Caki2 (cell line): ENCODE results near the gene CST5. TPM values are rescaled to one million over a fixed set of nuclear protein-coding genes. Genes with fewer than 3 reads are reported as not detected.
"Not testable (repeated sequence)": the region's sequence is repeated elsewhere in the genome, so short reads cannot be mapped to it uniquely, and the experiment has no call there.

ENCODE experiments used
- DNase-seq: peaks from one replicate; pipeline ENCODE4 v3.0.0-alpha.2; 2015; ENCODE audit warnings: low read depth
- in situ Hi-C: cut with HindIII; loops from 2 replicates; pipeline ENCODE4 v1.10.0; 2016; ENCODE audit warnings: low sequenced_read_pairs, low pct_unique_long_range_greater_than_20kb, mixed read lengths
- total RNA-seq: library from RNA; depleted of rRNA; stranded (reverse); fragments of >200 nt; shearing (Covaris generic); gene quantifications from 2 replicates; pipeline ENCODE4 v1.2.3, GENCODE V29; 2014; ENCODE audit warnings: low replicate concordance

Gene CST5
- total RNA-seq, 1 experiment from 2014 or later, result not detected

DNA sequence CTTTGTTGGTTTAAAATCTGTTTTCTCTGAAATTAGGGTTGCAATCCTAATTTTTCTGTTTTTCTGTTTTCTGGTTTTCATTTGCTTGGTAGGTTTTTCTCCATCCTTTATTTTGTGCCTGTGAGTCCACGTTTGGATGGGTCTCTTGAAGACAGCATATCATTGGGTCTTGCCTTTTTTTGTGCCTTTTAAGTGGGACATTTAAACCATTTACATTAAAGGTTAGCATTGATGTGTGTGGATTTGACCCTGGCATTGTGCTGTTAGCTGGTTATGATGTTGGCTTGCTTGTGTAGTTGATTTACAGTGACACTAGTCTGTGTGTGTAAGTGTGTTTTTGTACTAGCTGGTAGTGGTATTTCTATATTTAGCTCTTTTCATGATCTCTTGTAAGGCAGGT is 28.0 kb upstream of the CST5 start:
- no peak for DNase-seq
- in situ Hi-C loops, result no loop called here

DNA sequence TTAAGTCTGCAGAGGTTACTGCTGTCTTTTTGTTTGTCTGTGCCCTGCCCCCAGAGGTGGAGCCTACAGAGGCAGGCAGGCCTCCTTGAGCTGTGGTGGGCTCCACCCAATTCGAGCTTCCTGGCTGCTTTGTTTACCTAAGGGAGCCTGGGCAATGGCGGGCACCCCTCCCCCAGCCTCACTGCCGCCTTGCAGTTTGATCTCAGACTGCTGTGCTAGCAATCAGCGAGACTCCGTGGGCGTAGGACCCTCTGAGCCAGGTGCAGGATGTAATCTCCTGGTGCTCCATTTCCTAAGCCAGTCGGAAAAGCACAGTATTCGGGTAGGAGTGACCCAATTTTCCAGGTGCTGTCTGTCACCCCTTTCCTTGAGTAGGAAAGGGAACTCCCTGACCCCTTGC is 22.8 kb upstream of the CST5 start:
- in situ Hi-C loops, DNase-seq: not testable (repeated sequence)

DNA sequence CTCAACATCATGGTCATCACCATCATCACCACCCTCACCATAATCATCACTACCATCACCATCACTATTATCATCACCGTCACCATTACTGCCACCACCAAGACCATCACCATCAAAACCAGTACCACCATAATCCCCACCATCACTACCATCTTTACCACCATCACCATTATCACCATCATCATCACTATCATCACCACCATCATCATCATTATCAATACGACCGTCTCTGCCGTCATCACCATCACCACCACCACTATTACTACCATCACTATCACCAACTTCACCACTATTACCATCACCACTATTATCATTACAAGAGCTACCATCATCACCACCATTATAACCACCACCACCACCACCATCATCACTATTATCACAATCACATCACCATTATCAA is 11.3 kb upstream of the CST5 start:
- DNase-seq, in situ Hi-C loops: not testable (repeated sequence)

DNA sequence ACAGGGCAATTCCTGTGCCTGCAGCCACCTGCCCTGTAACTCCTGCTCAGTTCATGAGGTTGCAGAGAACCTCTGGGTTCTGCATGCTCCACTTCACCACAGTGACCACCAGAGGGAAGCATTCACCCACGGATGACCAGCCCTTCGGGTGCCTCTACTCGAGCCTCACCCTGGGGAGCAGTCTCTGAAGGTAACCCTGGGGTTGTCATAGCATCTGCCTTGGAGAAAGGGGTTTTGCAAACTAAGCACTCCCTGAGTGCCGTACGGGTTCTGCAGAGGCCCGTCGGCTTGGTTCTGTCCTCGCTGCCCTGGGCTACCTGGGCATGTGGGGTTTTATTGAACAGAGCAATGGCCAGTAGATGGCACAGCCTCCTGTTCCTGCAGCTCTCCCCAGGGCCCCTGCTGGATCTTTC is 10.2 kb upstream of the CST5 start:
- in situ Hi-C loops, result no loop called here
- peak; percentile 63 for DNase-seq

DNA sequence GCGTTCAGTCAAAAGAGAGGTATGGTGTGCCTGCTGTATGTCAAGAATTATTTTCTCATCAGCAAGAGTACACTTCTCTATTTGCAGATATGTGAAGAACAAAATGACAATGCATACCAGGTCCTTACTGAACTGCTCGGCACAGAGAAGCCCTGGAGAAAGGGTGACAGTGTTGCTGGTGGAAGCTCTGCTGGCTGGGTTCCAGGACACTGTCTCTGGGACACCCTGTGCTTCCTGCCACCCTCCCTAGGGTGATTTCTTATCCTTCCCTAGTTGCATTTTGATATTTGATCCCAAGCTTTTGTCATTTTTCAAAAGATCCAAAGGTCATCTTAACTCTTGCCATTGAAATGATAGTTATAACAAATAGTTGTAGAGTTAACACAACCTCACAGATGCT is 8.3 kb upstream of the CST5 start:
- in situ Hi-C loops, result no loop called here
- no peak for DNase-seq

DNA sequence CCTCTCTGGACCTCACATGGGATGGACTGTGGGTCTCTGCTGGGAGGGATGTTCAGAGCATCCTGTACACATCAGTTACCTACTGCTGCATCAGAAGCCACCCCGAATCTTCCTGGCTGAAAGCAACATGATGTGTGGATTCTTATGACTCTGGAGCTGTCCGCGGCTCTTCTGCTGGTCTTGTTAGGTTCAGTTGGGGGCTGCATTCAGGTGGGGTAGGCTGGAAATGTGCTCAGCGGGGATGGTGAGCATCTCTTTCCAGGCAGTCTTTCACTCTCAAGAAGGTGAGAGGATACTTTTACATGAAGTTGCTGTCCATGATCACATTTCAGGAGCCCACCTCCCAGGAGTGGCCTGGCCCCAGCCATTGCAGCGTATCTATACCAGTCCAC is 5.2 kb upstream of the CST5 start:
- in situ Hi-C loops, result no loop called here

DNA sequence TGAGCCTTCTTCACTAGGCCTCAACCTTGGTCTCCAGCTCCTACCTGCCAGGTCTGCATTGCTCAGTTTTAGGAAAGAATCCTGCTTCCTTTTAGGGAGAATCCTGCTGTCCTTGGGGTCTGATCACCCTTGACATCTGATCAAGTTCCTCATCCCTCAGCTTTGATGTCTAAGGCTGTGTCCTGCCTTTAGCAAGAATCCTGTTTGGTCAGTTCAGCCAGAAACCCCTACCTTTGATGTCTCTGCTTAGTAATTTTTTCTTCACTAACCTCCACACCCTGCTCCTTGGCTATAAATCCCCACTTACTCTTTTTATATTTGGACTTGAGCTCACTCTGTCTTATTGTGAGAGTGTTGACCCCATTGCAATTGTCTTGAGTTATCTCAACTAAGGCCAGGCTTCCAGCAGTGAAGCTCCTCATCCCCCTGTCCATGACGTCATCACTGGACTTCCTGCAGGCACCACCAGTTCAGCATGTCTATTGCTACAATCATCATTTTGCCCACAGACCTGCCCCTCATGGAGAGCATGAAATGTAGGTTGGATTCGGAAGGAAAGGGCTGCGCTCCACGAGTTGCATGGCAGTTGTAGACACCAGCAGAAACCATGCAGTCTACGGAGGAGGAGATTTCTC is 4.7 kb upstream of the CST5 start:
- in situ Hi-C loops, result no loop called here
- DNase-seq, result no peak

More for the DNA sequence above, 5.2 kb upstream of the CST5 start:
- DNase-seq, result no peak

DNA sequence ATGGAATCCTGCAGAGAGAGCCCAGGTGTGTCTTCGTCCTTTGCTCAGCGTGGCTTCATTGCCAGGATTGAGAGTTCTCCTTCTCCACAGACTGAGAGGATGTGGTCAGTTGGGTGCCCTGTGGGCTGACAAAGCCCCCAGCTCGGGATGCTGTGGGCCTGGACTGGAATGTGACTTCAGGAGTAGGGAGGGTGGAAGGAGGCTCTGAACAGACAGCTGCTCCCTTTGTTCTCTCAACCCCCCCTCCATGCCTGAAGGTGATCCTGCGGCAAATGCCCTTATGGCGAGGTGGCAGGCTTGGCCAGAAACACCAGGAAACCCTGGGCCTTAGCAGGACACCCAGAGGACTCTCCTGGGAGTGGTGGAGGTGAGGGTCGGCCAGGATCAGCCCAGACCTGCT is 1.8 kb upstream of the CST5 start:
- in situ Hi-C loops, result no loop called here
- no peak for DNase-seq

DNA sequence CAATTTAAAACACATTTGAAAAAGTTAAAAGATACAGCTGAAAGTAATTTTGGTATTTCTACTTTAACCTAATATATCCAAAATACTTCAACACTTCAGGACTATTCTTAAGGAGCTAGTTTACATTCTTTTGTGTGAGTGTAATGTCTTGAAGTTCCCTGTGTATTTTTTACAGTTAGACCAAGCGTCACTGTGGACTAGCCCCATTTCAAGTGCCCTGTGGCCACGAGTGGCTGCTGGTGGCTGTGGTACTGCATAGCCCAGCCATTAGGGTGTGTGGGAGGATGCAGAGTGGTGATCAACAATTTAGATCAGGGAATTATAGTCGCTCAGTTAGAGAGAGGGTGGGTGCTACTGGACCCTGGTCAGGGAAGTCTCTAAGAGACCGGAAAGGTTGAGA is 869 bp upstream of the CST5 start:
- in situ Hi-C loops, result no loop called here
- DNase-seq, result no peak

DNA sequence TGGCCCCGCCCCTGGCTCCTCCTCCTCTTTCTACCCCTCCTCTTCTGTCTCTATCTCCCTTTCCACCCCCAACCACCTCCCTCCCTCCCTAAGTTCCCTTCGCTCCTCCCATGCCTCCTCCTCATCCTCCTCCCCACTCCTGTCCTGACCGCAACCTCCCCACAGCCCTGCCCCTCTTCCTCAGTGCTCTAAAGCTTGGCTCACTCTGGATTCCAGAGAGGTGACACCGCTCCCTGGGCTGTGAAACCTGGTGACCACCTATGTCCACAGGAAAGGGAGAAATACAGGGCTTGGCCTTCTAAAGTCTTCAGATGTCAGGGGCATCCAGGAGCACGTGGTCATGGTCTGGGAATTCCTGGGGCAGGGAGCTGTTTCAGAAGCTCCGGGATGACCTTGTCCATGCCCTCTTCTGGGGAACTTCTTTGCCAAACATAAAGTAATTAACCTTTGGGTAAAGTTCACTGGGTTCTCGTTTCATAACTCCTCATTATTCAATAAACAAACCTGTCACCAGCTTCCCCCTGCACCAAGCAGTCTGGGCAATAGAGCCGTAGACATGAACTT is 345 bp upstream of the CST5 start:
- peak; percentile 98 for DNase-seq
- in situ Hi-C loops, result no loop called here

DNA sequence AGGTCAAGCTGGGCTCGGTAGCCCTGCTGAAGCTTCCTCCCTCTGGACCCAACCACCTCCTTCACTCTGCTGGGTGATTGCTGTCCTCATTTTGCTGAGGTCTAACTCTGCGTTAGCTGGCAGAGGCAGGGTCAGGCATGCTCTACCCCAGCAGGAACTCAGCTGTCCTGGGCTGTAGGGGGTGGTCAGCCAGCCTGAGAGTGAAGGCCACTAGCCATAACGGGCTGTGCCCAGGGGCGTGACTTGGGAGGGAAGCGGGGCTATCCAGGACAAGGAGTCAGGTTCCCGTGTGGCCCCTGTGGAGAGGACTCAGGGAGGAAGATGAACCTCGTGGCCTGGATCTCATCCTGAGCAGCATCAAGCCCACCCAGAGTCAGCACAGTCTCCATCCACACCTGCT is 761 bp downstream of the CST5 start:
- in situ Hi-C loops, result no loop called here
- no peak for DNase-seq

DNA sequence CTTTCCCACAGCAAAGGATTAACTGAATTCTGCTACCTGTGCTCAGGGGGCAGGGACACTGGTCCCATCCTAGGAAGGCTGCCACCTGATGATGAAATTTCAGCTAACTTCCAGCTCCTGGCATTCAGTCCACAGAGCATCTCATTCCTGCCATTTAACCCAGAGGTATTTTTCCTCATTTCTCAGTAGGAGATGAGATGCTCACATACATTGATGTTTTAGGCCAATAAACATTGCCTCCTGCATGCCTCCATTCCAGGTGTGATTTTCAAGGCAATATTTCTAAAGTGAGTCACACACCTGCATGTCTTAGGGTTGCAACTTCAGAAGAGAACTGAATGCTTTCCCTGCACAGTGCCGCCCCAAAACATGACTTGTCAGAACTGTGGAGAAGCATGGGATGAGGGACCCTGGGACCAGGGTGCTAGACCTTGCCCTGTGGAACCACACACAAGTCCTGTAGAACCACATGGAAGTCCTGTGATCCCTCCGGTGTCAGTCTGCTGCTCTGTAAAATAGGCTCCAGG is 1.5 kb downstream of the CST5 start:
- in situ Hi-C loops, DNase-seq: not testable (repeated sequence)

DNA sequence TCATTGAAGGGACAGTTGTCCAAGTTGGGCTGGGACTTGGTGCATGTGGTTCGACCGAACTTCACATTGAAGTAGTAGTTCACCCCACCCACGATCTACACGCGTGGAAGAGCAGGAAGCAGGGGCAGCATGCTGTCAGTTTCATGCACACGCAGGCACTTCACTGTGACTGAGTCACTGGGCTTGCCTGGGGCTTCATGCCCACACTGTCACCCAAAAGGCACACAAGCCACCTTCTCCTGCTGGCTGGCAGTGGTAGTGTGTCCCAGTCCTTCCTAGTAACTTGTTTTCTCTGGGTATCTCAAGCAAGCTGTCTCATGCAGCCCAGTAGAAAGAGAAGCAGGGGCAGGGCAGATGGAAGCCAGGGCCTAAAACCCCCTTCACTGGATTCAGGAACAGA is 2.0 kb downstream of the CST5 start:
- no peak for DNase-seq
- in situ Hi-C loops, result no loop called here

DNA sequence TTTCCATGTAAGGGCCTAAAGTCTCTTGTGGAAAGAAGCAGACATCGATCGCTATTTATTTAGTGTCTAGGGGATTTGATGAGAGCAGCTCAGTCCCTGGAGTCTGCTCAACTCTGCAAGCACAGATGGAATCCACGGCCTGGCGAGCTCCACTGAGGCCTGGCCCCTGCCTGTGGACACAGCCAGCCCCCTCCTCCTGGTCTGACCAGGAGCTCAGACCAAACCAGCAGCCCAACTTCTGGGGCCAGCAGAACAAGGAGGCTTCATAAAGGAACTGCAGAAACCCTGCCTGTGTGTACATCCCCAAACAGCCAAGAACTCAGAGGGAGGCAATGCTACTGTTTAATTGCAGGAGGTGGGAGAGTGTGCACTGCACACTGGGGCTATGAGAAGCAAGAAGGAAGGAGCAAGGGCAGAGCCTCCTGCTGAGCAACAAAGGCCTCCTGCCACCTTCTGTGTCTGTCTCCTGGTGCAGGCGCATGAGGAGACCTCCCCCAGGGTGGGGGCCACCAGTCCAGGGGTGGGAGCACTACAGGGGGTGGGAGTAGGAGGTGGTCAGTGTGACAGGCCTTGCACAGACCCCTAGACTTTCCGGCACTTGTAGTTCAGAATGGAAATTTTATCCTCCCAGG is 3.8 kb downstream of the CST5 start:
- no peak for DNase-seq
- in situ Hi-C loops, result no loop called here

DNA sequence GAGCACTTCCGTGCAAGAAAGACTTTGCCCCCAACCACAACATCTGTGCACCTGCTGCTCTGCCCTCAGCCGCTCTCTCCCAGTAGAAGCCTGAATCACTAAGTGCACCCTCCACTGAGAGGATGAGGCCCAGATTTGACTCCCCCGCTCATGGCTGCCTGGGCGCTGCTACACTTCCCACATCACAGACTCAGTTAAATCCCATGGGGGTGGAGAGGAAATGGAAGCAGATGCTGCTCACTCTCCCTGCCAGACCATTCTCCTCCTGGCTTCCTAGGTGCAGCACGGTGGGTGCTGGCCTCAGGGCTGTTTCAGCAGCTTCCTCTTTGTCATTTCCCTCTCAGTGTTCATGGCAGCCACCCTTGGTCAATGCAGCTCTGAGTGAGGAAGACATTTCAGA is 4.8 kb downstream of the CST5 start:
- DNase-seq, result no peak
- in situ Hi-C loops, result no loop called here

DNA sequence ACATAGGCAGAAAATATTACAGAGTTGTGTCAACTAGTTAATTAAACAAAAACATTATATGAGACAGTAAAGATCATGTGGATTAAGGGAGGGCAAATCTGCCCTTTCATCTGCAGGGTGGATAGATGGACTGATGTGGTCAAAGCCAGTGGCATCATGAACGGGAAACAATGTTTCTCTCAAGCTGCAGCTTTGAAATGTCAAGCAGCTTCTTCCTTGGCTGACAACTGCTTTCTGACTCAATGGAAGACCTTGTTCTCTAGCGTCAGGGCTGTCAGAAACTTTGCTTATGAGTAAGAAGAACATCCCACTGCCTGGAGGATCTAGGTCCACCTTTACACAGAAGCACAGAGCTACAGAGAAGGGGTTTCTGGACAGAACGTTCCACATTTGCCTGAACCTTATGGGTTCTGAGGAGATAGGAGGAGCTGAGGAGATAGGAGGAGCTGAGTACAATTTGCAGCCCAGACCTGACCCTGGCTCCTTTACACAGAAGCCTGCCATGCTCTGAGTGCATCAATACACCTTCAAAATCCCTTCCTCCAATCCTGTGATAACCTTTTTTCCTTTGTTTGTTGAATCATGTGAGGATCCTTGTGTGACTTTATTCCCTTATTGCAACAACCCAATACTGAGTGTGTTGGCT is 6.1 kb downstream of the CST5 start:
- in situ Hi-C loops, result no loop called here
- no peak for DNase-seq

DNA sequence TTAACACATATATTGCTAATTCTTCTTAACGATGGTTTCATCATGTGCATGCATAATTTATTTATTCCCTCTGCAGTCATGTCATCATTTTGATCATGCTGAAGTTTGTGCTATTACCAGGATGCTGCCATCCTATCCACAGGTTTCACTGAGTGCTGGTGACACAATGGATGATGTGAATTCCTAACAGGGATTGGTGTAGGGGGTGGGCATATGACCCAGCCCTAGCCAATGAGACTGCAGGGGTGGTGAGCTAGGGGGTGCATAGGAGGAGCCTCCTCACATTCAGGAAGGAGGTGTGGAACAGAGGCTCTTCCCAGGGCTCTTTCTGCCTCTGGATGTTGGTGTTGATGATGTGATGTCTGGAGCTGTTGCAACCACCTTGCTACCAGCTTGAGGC is 7.5 kb downstream of the CST5 start:
- in situ Hi-C loops, result no loop called here

DNA sequence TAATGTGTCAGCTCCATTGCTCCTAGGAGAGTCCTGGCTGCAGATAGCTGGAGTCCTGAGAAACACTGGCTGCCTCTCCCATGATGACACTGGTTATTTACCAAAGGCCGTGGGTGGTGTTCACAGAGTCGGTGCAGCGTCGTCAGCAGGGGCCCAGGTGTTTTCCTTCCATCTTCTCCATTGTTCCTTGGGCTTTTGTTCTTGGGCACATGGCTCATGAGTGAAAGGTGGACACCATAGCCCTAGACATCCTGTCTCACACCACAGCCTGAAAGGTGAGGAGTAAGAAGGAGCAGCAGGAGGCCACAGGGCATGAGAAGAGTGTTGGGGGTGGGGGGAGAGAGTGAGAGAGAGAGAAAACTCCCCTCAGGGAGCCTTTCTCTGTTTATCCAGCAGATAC is 9.1 kb downstream of the CST5 start:
- in situ Hi-C loops, result no loop called here
- DNase-seq, result no peak

More for the DNA sequence above, 7.5 kb downstream of the CST5 start:
- DNase-seq, result no peak

DNA sequence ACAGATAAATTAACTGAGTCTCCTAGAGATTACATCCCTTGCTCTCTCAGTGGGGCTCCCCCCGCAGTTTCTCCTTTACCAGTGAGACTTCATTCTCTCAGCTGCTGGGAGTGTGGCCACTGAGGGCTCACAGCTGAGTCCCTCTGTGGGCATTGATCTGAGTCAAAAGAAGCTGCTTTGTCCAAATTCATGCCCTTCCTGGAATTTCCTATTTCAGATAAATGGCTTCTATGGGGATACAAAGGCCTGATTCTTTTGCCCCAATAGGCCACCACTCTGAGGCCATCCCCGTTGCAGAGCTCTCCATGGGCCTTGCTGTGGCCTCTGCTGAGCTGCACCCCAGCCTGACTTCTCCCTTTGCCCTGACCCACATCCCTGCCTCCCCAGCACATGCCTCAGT is 10.0 kb downstream of the CST5 start:
- no peak for DNase-seq
- in situ Hi-C loops, result no loop called here
